ENCODE measurements around the gene CASP2. TPM values are rescaled to one million over a fixed set of nuclear protein-coding genes. Genes with fewer than 3 reads are reported as not detected.
A peak's percentile ranks its signal among the peaks of the same experiment; 100 is the strongest.

CASP2 gene
- total RNA-seq, 1 donor from 2014 or later: 55.3 TPM

DNA sequence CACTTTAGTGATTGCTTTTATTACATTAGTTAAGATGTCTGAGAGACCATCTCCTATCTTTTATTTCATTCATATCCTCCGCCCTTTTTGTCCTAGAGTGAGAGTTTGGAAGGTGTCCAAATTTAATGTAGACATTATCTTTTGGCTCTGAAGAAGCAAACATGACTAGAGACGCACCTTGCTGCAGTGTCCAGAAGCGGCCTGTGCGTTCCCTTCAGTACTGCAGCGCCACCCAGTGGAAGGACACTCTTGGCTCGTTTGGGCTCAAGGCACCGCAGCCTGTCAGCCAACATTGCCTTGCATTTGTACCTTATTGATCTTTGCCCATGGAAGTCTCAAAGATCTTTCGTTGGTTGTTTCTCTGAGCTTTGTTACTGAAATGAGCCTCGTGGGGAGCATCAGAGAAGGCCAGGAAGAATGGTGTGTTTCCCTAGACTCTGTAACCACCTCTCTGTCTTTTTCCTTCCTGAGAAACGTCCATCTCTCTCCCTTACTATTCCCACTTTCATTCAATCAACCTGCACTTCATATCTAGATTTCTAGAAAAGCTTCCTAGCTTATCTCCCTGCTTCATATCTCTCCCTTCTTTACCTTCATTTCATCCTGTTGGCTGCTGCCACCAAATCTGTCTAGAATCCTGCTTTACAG, 17.4 kb downstream of the CASP2 start:
- Mint-ChIP-seq H3K27ac (ENCODE audit: unreplicated experiment) (no peak overlapping the region), H3K36me3 (ENCODE audit: low read depth, unreplicated experiment) (peaks cover 66% of the 10 kb centered on the region)

DNA sequence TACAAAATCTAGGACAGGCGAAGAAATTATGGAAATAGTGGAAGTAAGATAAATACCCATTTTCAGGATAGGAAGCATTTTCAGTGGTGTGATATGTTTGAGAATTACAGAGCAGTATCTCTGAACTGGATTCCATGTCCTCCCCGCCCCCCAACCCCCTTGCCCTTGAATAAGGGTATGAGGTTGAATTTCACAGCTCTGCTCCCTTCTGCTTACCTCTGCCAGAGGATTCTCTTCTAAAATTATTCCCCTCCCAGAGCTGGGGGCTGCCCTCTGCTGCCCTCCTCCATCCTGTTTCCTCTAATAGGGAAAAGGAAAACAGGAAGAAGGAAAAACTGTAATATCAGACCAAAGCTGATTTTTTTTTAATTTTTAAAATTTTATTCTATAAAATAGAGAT, 20.5 kb downstream of the CASP2 start:
- Mint-ChIP-seq H3K36me3 (ENCODE audit: low read depth, unreplicated experiment) (peaks cover 46% of the 10 kb centered on the region), H3K27me3 (ENCODE audit: unreplicated experiment) (peaks cover 9% of the 10 kb centered on the region), H3K9me3 (ENCODE audit: unreplicated experiment) (no peaks in the 10 kb centered on the region), H3K27ac (ENCODE audit: unreplicated experiment) (peak overlapping the region; percentile 12), H3K4me3 (ENCODE audit: unreplicated experiment) (no peak overlapping the region), H3K4me1 (ENCODE audit: unreplicated experiment) (peaks cover 16% of the 10 kb centered on the region)
- TF ChIP-seq, protein P1, sequence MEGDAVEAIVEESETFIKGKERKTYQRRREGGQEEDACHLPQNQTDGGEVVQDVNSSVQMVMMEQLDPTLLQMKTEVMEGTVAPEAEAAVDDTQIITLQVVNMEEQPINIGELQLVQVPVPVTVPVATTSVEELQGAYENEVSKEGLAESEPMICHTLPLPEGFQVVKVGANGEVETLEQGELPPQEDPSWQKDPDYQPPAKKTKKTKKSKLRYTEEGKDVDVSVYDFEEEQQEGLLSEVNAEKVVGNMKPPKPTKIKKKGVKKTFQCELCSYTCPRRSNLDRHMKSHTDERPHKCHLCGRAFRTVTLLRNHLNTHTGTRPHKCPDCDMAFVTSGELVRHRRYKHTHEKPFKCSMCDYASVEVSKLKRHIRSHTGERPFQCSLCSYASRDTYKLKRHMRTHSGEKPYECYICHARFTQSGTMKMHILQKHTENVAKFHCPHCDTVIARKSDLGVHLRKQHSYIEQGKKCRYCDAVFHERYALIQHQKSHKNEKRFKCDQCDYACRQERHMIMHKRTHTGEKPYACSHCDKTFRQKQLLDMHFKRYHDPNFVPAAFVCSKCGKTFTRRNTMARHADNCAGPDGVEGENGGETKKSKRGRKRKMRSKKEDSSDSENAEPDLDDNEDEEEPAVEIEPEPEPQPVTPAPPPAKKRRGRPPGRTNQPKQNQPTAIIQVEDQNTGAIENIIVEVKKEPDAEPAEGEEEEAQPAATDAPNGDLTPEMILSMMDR (IDR thresholded peaks at IDR 0.05; ENCODE audit: unreplicated experiment): no peak
- DNase-seq (ENCODE audit: low spot score): no peak

More for the DNA sequence above, 17.4 kb downstream of the CASP2 start:
- Mint-ChIP-seq H3K4me1 (ENCODE audit: unreplicated experiment) (peaks cover 18% of the 10 kb centered on the region), H3K27me3 (ENCODE audit: unreplicated experiment) (peaks cover 8% of the 10 kb centered on the region), H3K9me3 (ENCODE audit: unreplicated experiment) (no peaks in the 10 kb centered on the region), H3K4me3 (ENCODE audit: unreplicated experiment) (peak overlapping the region; percentile 2)
- DNase-seq (ENCODE audit: low spot score): peak; percentile 78
- TF ChIP-seq, protein P1 (IDR thresholded peaks at IDR 0.05; ENCODE audit: unreplicated experiment): peak; percentile 48

DNA sequence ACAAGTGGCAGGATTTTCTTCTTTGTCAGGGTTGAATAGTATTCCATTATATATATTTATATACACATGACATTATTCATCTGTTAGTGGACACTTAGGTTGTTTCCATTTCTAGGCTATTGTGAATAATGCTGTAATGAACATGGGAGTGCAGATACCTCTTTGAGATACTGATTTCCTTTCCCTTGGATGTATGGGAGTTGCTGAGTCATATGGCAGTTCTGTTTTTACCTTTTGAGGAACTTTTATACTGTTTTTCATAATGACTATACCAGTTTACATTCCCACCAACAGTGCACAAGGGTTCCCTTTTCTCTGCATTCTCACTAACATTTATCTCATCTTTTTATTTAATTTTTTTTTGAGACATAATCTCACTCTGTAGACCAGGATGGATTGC, 26.0 kb downstream of the CASP2 start:
- no peak for DNase-seq (ENCODE audit: low spot score)
- TF ChIP-seq, protein P1 (IDR thresholded peaks at IDR 0.05; ENCODE audit: unreplicated experiment): no peak
- Mint-ChIP-seq H3K36me3 (ENCODE audit: low read depth, unreplicated experiment) (peaks cover 4% of the 10 kb centered on the region), H3K4me1 (ENCODE audit: unreplicated experiment) (no peaks in the 10 kb centered on the region), H3K9me3 (ENCODE audit: unreplicated experiment) (no peaks in the 10 kb centered on the region), H3K4me3 (ENCODE audit: unreplicated experiment) (no peak overlapping the region), H3K27me3 (ENCODE audit: unreplicated experiment) (peaks cover 6% of the 10 kb centered on the region), H3K27ac (ENCODE audit: unreplicated experiment) (no peak overlapping the region)

DNA sequence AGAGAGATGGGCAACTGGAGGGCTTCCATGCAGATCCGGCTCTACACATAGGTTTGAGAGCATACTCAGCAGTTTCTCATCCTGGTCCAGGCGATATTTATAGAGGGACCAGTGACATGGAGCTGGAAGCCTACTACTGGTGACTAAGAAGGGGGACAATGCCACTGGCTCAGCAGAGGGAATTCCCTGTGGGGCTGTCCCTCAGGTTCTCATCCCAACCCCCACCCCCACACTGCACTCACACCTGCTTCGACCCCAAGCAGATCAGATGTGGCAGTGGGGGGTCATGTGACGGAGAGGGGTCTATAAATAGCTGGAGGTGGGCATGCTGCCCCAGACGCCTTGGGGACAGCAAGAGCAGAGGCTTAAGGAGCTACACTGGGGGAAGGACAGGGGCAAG, 27.6 kb downstream of the CASP2 start, which contains the start of gene CLCN1:
Gene CLCN1 (plus strand): TSS at position 336 of the 400 bp plus-strand sequence. CDS start 102 bp downstream, outside the sequence.
- TF ChIP-seq, protein P1 (IDR thresholded peaks at IDR 0.05; ENCODE audit: unreplicated experiment): no peak
- Mint-ChIP-seq H3K27ac (ENCODE audit: unreplicated experiment) (no peak within 1 kb of the TSS), H3K9me3 (ENCODE audit: unreplicated experiment) (no peaks in the 10 kb centered on the region), H3K4me3 (ENCODE audit: unreplicated experiment) (no peak within 1 kb of the TSS), H3K4me1 (ENCODE audit: unreplicated experiment) (no peaks in the 10 kb centered on the region), H3K27me3 (ENCODE audit: unreplicated experiment) (peaks cover 3% of the 10 kb centered on the region), H3K36me3 (ENCODE audit: low read depth, unreplicated experiment) (peaks cover 3% of the 10 kb centered on the region)
- DNase-seq (ENCODE audit: low spot score): no peak

DNA sequence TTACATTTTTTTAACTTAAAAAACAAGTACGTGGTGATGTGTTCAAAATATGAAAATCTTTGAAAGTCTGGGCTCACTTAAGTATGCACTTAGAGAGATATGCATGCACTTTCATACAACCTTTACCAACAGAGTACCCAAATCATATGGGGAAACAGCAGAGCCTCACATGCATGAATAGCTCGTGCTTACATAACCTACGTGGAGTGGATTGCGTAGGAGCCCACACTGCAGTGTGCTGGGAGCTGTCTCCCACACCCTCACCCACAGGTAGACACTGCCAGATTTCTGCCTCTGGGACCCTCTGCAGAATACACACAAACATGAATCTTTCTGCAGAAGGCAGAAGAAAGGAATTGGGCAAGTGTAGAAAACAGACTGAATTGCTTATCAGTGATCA, 28.3 kb downstream of the CASP2 start:
- Mint-ChIP-seq H3K27me3 (ENCODE audit: unreplicated experiment) (peaks cover 3% of the 10 kb centered on the region), H3K36me3 (ENCODE audit: low read depth, unreplicated experiment) (peaks cover 3% of the 10 kb centered on the region), H3K4me3 (ENCODE audit: unreplicated experiment) (no peak overlapping the region), H3K9me3 (ENCODE audit: unreplicated experiment) (no peaks in the 10 kb centered on the region), H3K4me1 (ENCODE audit: unreplicated experiment) (no peaks in the 10 kb centered on the region), H3K27ac (ENCODE audit: unreplicated experiment) (no peak overlapping the region)
- TF ChIP-seq, protein P1 (IDR thresholded peaks at IDR 0.05; ENCODE audit: unreplicated experiment): no peak
- no peak for DNase-seq (ENCODE audit: low spot score)

All from endothelial cell (in vitro differentiated cells).